Uterus (tissue), 2 donors: ENCODE results near the gene KCNMB1.

ENCODE experiments used
- CTCF ChIP-seq, 4 experiments: fragments of 200-600 bp in 2 of 4; fragments of 450-650 bp in 2 of 4; sonication (generic) in 2 of 4; IDR thresholded peaks; one replicate each; pipeline ENCODE4 v1.5.1; 2016 to 2019; ENCODE audit warnings: antibody characterized with exemption in 4 of 4, mild to moderate bottlenecking in 2 of 4, moderate library complexity in 1 of 4
- POLR2A ChIP-seq, 2 donors: fragments of 450-650 bp; IDR thresholded peaks; one replicate each; pipeline ENCODE4 v1.6.1; 2016; ENCODE audit warnings: antibody characterized with exemption in 2 of 2, mild to moderate bottlenecking in 1 of 2, moderate library complexity in 1 of 2

GRCh38 chr5:170408226-170408625 is 19.1 kb upstream of the KCNMB1 start:
- no peak for TF ChIP-seq CTCF (IDR thresholded peaks at IDR 0.05)
- TF ChIP-seq POLR2A (IDR thresholded peaks at IDR 0.05) = no peak
